HEK293 (cell line): Measurements from ENCODE around the gene SMAD1.

Experiments used
- CTCF ChIA-PET: fragments of 350-600 bp; formaldehyde crosslinking; extraction: SDS; loops from one replicate; lab custom pipeline; 2021; ENCODE audit warnings: antibody characterized with exemption; lab: Yijun Ruan, JAX
- POLR2A ChIA-PET: fragments of 300-600 bp; formaldehyde crosslinking; extraction: SDS; loops from one replicate; lab custom pipeline; 2020; ENCODE audit warnings: antibody characterized with exemption, inconsistent platforms; lab: Yijun Ruan, JAX
- H3K27ac ChIP-seq: fragments of 200-500 bp; sonication (Bioruptor generic); 2 replicates; pipeline ENCODE4 v1.5.1; 2014; ENCODE audit warnings: low read depth, low read length, control low read depth, inconsistent platforms; ENCODE audit errors: extremely low read depth
- H3K36me3 ChIP-seq, 2 experiments: fragments of 200-500 bp in 1 of 2; sonication (Bioruptor generic) in 1 of 2; 1 replicate in 1 of 2; 2 replicates in 1 of 2; pipeline ENCODE4 v1.5.1; 2014 to 2017; ENCODE audit warnings: inconsistent platforms in 2 of 2, low read length in 2 of 2; ENCODE audit not compliant: control insufficient read depth in 2 of 2, insufficient read depth in 1 of 2
- H3K4me1 ChIP-seq: fragments of 200-500 bp; sonication (Bioruptor generic); 2 replicates; pipeline ENCODE4 v1.5.1; 2014; ENCODE audit warnings: mild to moderate bottlenecking, low read length, inconsistent platforms; ENCODE audit not compliant: control insufficient read depth, insufficient read depth
- H3K4me3 ChIP-seq: 2 replicates; pipeline ENCODE4 v1.5.1; 2011; ENCODE audit warnings: low read depth, mild to moderate bottlenecking, control low read depth, low read length, moderate library complexity
- H3K9me3 ChIP-seq: fragments of 200-500 bp; sonication (Bioruptor generic); 2 replicates; pipeline ENCODE4 v1.5.1; 2014; ENCODE audit warnings: low read depth, low read length, inconsistent platforms; ENCODE audit not compliant: control insufficient read depth, insufficient read depth
- GLI2 ChIP-seq: fragments of 450-650 bp; formaldehyde crosslinking; IDR thresholded peaks from 2 replicates; pipeline ENCODE4; 2017; ENCODE audit warnings: missing biosample characterization, missing genetic modification characterization, low read depth, borderline replicate concordance
- HOXA7 ChIP-seq: sonication (generic); formaldehyde crosslinking; IDR thresholded peaks from 2 replicates; pipeline ENCODE4 v1.8.1; 2022; ENCODE audit warnings: missing genetic modification reagents, borderline replicate concordance
- ZBTB26 ChIP-seq: fragments of 450-650 bp; formaldehyde crosslinking; optimal IDR thresholded peaks from 2 replicates; pipeline ENCODE3; 2016; ENCODE audit warnings: missing biosample characterization, mild to moderate bottlenecking, missing genetic modification characterization
- ZFP69B ChIP-seq: fragments of 450-650 bp; formaldehyde crosslinking; IDR thresholded peaks from 2 replicates; pipeline ENCODE4 v1.5.1; 2016; ENCODE audit warnings: missing biosample characterization, missing genetic modification characterization
- ZNF148 ChIP-seq: fragments of 450-650 bp; formaldehyde crosslinking; IDR thresholded peaks from 2 replicates; pipeline ENCODE4 v1.5.0; 2017; ENCODE audit warnings: missing biosample characterization, missing genetic modification characterization, borderline replicate concordance
- ZNF239 ChIP-seq: fragments of 450-650 bp; formaldehyde crosslinking; IDR thresholded peaks from 2 replicates; pipeline ENCODE4 v1.5.1; 2016; ENCODE audit warnings: missing biosample characterization, missing genetic modification characterization
- ZNF26 ChIP-seq: fragments of 450-650 bp; formaldehyde crosslinking; IDR thresholded peaks from 2 replicates; pipeline ENCODE4 v1.5.1; 2016; ENCODE audit warnings: missing biosample characterization, missing genetic modification characterization
- ZNF362 ChIP-seq: fragments of 450-650 bp; formaldehyde crosslinking; IDR thresholded peaks from 2 replicates; pipeline ENCODE4 v1.5.1; 2016; ENCODE audit warnings: missing biosample characterization, missing genetic modification characterization
- ZNF391 ChIP-seq: fragments of 450-650 bp; formaldehyde crosslinking; IDR thresholded peaks from 2 replicates; pipeline ENCODE4 v1.5.1; 2016; ENCODE audit warnings: low read depth, missing biosample characterization, missing genetic modification characterization, borderline replicate concordance
- ZNF416 ChIP-seq: fragments of 450-650 bp; formaldehyde crosslinking; IDR thresholded peaks from 2 replicates; pipeline ENCODE4 v1.5.1; 2016; ENCODE audit warnings: missing biosample characterization, missing genetic modification characterization
- ZNF48 ChIP-seq: fragments of 450-650 bp; formaldehyde crosslinking; IDR thresholded peaks from 2 replicates; pipeline ENCODE4 v1.5.1; 2016; ENCODE audit warnings: missing biosample characterization, missing genetic modification characterization
- ZNF513 ChIP-seq: fragments of 450-650 bp; IDR thresholded peaks from 2 replicates; pipeline ENCODE4 v1.5.1; 2018; ENCODE audit warnings: missing biosample characterization, missing genetic modification characterization
- ZNF544 ChIP-seq: fragments of 450-650 bp; formaldehyde crosslinking; IDR thresholded peaks from 2 replicates; pipeline ENCODE4 v1.5.0; 2017; ENCODE audit warnings: missing biosample characterization, missing genetic modification characterization
- ZNF558 ChIP-seq: fragments of 450-650 bp; formaldehyde crosslinking; IDR thresholded peaks from 2 replicates; pipeline ENCODE4 v1.5.1; 2016; ENCODE audit warnings: missing biosample characterization, missing genetic modification characterization
- ZNF585B ChIP-seq: fragments of 450-650 bp; formaldehyde crosslinking; IDR thresholded peaks from 2 replicates; pipeline ENCODE4 v1.5.1; 2016; ENCODE audit warnings: missing biosample characterization, missing genetic modification characterization
- ZNF596 ChIP-seq: fragments of 450-650 bp; IDR thresholded peaks from 2 replicates; pipeline ENCODE4 v1.5.0; 2018; ENCODE audit warnings: missing biosample characterization, mild to moderate bottlenecking, missing genetic modification characterization, moderate library complexity
- ZNF704 ChIP-seq: fragments of 450-650 bp; formaldehyde crosslinking; IDR thresholded peaks from 2 replicates; pipeline ENCODE4 v1.5.1; 2016; ENCODE audit warnings: missing biosample characterization, missing genetic modification characterization
- ZSCAN5A ChIP-seq: fragments of 450-650 bp; formaldehyde crosslinking; IDR thresholded peaks from 2 replicates; pipeline ENCODE4 v1.5.1; 2016; ENCODE audit warnings: missing biosample characterization, missing genetic modification characterization

Gene SMAD1

GRCh38 chr4:145521282-145521681 is 39.6 kb downstream of the SMAD1 start (continued):
- TF ChIP-seq ZBTB26 (tag by site-specific recombination) = no peak
- TF ChIP-seq, all 188 proteins: peak for 0

- H3K9me3 ChIP-seq = no peaks in the 10 kb centered on the region
- TF ChIP-seq ZNF362 (tag by site-specific recombination) = no peak
- no peak for TF ChIP-seq ZFP69B (tag by site-specific recombination)
- no peak for TF ChIP-seq ZNF239
- no peak for TF ChIP-seq ZNF585B (tag by site-specific recombination)
- no peak for TF ChIP-seq HOXA7 (CRISPR knock-in tag)
- TF ChIP-seq ZNF416 (tag by site-specific recombination) = no peak
- no peak for TF ChIP-seq ZNF513 (tag by site-specific recombination)
- no peak for TF ChIP-seq ZNF48 (tag by site-specific recombination)
- H3K36me3 ChIP-seq = no peaks in the 10 kb centered on the region
- H3K4me3 ChIP-seq = no peak overlapping the region
- ChIA-PET CTCF (no interaction called here), POLR2A (interaction anchor here (0.5 kb wide), 1 partner anchor 1150 kb away, joined by 3 read pairs; no protein-coding TSS in a partner anchor)
- no peak overlapping the region for H3K27ac ChIP-seq
- peaks cover 5% of the 10 kb centered on the region; the same call in 1 of the 2 replicates for H3K4me1 ChIP-seq
Measured at GRCh38 chr4:145523117-145523516, 41.5 kb downstream of the SMAD1 start.

GRCh38 chr4:145524552-145524951 is 42.9 kb downstream of the SMAD1 start:
- no peak for TF ChIP-seq ZNF596 (tag by site-specific recombination)
- TF ChIP-seq ZNF148 (tag by site-specific recombination) = no peak
- TF ChIP-seq ZNF391 (tag by site-specific recombination) = no peak
- TF ChIP-seq ZSCAN5A (tag by site-specific recombination) = no peak
- TF ChIP-seq GLI2 = no peak
- TF ChIP-seq ZNF704 (tag by site-specific recombination) = no peak
- TF ChIP-seq ZNF544 (tag by site-specific recombination) = no peak
- TF ChIP-seq ZNF26 = no peak
- TF ChIP-seq ZNF558 (tag by site-specific recombination) = no peak
- Histone ChIP-seq H3K36me3 (no peaks in the 10 kb centered on the region), H3K4me1 (peaks cover 5% of the 10 kb centered on the region; the same call in 1 of the 2 replicates), H3K9me3 (no peaks in the 10 kb centered on the region), H3K4me3 (no peak overlapping the region), H3K27ac (no peak overlapping the region)
- ChIA-PET CTCF (no interaction called here), POLR2A (no interaction called here)
